Glomerular visceral epithelial cell (primary cell): Measurements from ENCODE around the gene PKP2.
A peak's percentile ranks its signal among the peaks of the same experiment; 100 is the strongest.

ENCODE experiments used
- DNase-seq: peaks from one replicate; pipeline ENCODE4 v3.0.0-alpha.2; 2016; ENCODE audit errors: extremely low spot score

PKP2 gene

DNA sequence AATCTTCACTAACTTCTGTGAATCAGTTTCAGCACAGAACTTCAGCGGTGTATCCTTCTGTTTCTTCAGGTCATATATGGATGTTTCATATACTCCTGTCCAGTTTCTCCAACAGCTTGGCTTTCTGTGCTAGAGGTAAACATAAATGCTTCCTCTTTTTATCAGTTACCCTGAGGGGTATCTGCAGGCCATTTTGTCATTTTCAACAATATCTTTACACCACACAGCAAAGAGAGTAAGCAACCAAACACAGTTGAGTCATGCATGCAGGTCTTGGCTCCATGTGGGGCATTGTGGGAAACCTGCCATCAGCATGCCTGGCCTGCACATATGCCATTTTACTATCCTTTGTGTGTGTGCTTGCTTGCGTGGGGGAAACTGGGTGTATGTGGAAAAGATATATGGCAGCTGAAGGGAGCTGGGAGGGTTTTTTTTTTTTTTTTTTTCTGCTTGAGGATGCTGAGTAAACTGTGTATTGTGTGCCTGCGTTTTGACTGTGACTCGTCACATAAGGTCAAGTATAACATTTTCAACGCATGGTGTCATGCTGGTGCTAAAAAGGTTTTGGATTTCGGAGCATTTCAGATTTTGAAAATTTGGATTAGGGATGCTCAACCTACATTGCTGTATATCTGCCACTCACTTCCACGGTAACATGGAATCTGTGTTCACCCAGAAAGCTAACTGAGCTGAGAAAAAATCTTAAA is 84.7 kb downstream of the PKP2 start:
- DNase-seq, result no peak

GRCh38 chr12:32809846-32810245 is 86.7 kb downstream of the PKP2 start:
- no peak for DNase-seq

DNA sequence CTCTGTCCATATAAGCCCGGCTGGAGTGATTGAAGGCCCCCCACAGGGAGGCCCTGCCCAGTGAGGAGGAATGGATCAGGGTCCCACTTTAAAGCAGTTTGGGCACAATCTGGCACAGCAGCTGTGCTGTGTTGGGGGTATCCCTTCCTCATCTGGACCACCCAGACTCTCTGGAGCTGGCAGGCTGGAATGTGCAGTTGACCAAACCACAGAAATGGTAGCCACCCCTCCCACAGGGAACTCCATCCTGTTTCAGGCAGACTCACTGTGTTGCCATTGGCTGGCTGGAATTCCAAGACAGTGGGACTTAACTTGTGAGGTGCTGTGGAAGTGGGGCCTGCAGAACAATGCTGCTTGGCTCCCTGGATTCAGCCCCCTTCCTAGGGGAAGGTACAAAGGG is 87.4 kb downstream of the PKP2 start:
- no peak for DNase-seq

DNA sequence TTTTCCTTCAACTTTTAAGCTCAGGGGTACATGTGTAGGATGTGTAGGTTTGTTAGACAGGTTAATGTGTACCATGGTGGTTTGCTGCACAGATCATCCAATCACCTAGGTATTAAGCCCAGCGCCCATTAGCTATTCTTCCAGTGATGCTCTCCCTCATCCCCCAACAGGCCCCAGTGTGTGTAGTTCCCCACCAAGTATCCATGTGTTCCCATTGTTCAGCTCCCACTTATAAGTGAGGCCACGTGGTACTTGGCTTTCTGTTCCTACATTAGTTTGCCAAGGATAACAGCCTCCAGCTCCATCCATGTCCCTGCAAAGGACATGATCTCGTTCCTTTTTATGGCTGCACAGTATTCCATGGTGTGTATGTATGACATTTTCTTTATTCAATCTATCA is 92.3 kb downstream of the PKP2 start:
- no peak for DNase-seq

DNA sequence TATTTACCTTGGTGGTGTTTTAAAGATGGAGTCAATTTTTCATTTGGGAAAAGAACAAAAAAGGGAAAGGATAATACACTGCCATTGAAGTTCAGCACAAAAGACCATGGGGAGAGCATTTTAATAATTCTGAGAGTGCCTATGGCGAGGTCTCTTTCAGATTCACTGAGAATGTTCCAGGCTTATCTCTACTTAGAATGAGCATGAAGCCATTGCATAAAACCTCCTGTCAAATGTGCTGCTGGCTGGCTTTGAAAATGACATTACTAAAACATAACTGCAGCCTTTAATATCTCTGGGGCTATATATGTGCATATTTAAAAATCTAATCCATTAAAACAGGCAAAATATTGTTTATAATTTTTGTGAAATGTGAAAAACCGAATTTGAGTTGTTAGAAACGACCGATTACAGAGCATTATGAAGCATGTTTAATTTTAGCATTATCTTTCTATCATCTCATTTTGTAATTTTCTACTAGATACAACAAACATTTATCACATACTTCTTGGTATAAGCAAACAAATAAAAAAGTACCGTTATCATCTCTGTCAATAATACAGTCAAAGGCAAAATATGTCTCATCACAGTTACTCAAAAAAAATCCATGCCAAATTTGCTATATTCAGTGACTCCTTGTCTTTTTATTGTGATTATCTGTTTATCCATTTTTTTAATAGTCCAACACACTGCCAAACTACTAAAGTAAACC is 95.2 kb downstream of the PKP2 start:
- DNase-seq, result no peak

DNA sequence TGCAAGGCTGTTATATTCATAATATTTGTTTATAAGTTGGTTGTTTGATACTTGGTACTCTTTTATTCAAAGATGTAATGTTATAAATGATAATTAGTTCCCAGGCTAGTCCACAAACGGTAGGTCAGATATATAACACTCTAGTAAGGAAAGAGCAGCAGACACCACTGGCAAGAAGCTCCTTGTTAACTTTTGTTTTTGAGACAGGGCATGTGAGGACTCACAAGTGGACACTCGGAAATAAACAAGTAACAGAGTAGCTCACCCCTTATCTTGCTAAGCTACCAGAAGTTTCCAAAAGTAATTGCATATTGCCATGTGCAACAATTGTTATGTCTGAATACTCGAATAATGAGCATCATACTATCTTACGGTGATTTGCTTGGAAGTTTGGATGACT is 102.3 kb downstream of the PKP2 start:
- no peak for DNase-seq

DNA sequence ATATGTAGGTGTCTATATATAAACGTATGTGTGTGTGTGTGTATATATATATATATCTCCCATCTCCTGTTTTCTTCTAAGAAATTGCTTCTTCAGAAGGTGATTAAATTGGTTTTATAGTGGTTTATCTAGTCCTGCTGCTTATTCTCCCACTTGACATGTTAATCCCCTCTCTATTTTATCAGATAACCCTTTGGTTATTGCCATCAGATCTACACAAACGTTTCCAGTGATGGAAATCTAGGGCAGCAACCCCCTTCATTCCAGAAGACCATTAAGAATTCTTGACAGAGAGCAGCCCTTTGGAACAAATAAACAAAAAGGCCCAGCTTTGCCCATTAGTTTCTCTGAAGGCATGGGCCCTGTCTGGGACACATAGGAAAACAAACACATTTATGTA is 106.7 kb downstream of the PKP2 start:
- no peak for DNase-seq

- no peak for DNase-seq
These were observed 107.1 kb downstream of the PKP2 start for GRCh38 chr12:32789446-32789845.

GRCh38 chr12:32788405-32788804 is 108.2 kb downstream of the PKP2 start:
- DNase-seq, result no peak

DNA sequence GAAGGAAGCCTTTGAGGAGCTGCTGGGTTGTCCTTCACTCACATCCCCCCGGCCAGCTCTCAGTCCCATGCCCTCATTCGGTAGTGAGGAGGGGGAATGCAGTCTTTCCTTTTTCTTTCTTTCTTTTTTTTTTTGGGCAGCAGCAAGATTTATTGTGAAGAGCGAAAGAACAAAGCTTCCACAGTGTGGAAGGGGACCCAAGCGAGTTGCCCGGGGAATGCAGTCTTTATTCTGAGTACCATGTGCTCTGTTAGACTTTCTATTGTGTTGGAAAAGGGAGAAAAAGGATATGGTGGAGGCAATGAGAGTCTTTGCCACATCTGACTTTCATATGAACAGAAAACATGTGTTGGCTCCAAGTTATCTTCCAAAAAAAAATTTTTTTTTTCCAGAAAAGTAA is 111.0 kb downstream of the PKP2 start:
- DNase-seq, result no peak

- no peak for DNase-seq
These were observed 113.5 kb downstream of the PKP2 start for GRCh38 chr12:32783029-32783428.

GRCh38 chr12:32780071-32780470 is 116.5 kb downstream of the PKP2 start:
- DNase-seq, result no peak

DNA sequence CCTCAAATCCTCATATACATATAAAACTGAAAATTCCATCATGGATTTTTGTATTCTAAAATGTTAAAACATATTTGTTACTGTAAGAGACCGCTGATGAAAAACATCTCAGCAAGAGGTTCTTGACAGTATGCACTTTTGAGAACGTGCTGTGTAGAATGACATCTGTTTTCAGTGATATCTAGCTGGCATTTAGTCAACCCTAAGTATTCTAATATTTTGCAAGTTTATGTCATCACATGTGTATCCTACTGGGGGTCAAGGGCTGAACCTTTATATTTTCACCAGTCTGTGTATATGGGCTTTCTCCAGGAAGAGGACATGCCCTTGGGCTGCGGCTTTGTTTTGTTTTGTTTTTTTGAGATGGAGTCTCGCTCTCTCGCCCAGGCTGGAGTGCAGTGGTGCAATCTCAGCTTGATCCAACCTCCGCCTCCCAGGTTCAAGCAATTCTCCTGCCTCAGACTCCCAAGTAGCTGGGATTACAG is 118.8 kb downstream of the PKP2 start:
- no peak for DNase-seq

DNA sequence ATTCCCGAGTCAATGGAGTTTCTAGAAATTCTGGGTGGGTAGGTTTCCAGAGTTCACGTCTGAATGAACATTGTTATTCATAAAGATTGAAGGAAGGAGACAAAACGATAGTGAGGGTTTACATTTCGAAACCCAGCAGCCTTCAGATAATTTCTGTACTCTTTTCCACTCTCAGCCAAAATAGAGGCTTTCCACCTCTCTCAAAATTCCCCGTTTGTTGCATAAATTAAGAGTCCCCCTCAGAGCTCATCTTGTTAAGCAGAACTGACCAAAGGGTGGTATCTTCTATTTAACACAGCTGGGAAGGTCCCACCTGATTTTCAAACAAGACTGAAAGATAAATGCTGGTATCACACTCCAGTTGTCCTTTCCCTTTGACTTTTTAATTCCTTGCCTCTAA is 119.4 kb downstream of the PKP2 start:
- DNase-seq, result no peak

GRCh38 chr12:32776258-32776657 is 120.3 kb downstream of the PKP2 start:
- no peak for DNase-seq

DNA sequence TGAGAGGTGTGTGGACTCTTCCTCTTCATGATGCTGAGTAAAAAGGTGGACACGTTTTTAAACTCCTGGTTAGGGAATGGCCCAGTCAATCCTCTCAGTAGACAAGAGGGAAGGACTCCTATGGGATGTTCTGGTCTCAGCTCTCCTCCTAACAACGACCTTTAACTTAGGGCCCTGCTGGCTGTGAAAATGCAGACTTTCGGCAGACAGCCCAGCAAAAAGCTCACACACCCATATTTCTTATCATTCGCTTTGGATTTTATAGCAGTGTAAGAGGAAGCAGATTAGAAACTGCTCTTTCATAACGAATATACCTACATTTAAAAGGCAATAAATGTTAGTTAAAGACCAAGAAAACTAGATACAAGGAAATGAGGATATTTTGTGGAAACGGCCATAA is 122.9 kb downstream of the PKP2 start:
- DNase-seq, result no peak

DNA sequence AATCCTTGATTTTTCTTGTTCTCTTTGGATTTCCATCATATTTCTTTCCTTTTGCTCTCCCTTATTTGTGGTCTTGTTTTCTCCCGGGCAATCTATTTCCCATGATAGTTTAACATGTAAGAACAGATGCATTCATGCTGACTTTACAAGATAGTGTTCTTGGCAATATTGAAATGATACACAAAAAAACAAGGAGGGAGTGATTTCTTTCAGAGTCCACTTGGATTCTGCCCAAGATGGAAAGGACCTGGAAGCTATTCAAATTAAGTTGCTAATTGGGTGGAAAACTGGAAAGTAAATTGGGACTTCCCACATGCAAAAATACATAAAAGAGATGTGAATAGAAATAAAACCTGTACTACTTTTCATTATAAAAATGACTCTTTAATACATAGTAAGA is 126.4 kb downstream of the PKP2 start:
- no peak for DNase-seq

GRCh38 chr12:32768518-32768917 is 128.1 kb downstream of the PKP2 start:
- no peak for DNase-seq

DNA sequence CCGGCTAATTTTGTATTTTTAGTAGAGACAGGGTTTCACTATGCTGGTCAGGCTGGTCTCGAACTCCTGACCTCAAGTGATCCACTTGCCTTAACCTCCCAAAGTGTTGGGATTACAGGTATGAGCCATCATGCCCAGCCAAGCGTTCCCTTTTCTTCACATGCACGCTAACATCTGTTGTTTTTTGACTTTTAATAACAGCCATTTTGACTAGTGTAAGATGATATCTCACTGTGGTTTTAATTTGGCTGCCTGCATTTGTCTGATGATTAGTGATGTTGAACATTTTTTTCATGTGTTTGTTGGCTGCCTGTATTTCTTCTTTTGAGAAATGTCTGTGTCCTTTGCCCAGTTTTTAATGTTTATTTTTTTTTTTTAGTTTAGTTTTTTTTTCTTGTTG is 130.7 kb downstream of the PKP2 start:
- no peak for DNase-seq

GRCh38 chr12:32761716-32762115 is 134.9 kb downstream of the PKP2 start:
- no peak for DNase-seq

GRCh38 chr12:32757157-32757556 is 139.4 kb downstream of the PKP2 start:
- no peak for DNase-seq

DNA sequence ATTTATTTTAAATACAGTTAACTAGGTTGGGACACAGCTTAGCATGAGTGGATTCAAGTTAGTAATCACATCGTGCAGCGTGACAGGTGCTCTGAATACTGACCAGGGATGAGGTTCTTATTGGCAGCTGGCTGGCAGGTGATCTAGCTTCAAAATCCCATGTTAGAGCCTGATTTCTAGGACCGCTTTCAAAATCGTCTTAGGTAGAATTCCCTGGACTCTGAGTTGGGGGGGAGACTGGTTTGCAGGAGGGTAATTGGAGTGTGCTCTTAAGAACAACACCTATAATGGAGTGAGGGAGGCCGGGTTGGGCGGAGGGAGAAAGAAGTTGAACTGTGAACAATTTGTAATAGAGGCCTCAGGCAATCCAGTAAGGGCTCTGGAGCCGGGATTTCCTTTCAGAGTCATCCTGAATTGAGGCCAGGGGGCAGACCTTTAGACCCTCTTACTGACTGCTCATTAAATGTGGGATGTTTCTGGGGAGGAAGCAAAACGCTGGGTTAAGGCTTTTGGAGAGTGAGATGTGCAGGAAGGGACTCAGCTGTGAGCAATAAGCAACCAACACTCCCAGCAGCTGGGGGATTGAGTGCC is 140.0 kb downstream of the PKP2 start:
- DNase-seq, result peak; percentile 1
